Spleen (tissue), 7 donors: ENCODE measurements around the gene DISC1.

Experiments
- POLR2A ChIP-seq, 3 donors: fragments of 450-650 bp; IDR thresholded peaks; one replicate each; pipeline ENCODE4 v1.5.1; 2017; ENCODE audit warnings: antibody characterized with exemption in 3 of 3, mild to moderate bottlenecking in 1 of 3
- TF ChIP-seq, protein P1 (sequence below), 11 experiments: fragments of 200-600 bp in 7 of 11; fragments of 450-650 bp in 4 of 11; sonication (generic) in 4 of 11; IDR thresholded peaks in 8 of 11; conservative IDR thresholded peaks in 3 of 11; 1 replicate in 7 of 11; 2 replicates in 4 of 11; pipeline versions ENCODE4 v1.4.0 to v1.8.0; 2016 to 2021; ENCODE audit warnings: antibody characterized with exemption in 11 of 11, inconsistent platforms in 4 of 11, mild to moderate bottlenecking in 1 of 11
- donor health status: DM: no; HTN: no; CAD: no; lungs with moderate emphysema.
- donor health status: DM: no; HTN: no; CAD: no.
- donor health status: DM: no; HTN: no; CAD: no.

GRCh38 chr1:231750818-231751362 lies 124.3 kb downstream of the DISC1 start:
- TF ChIP-seq, protein P1, sequence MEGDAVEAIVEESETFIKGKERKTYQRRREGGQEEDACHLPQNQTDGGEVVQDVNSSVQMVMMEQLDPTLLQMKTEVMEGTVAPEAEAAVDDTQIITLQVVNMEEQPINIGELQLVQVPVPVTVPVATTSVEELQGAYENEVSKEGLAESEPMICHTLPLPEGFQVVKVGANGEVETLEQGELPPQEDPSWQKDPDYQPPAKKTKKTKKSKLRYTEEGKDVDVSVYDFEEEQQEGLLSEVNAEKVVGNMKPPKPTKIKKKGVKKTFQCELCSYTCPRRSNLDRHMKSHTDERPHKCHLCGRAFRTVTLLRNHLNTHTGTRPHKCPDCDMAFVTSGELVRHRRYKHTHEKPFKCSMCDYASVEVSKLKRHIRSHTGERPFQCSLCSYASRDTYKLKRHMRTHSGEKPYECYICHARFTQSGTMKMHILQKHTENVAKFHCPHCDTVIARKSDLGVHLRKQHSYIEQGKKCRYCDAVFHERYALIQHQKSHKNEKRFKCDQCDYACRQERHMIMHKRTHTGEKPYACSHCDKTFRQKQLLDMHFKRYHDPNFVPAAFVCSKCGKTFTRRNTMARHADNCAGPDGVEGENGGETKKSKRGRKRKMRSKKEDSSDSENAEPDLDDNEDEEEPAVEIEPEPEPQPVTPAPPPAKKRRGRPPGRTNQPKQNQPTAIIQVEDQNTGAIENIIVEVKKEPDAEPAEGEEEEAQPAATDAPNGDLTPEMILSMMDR (IDR thresholded peaks at IDR 0.05 in 8 of 11, conservative IDR thresholded peaks at IDR 0.05 in 3 of 11), result no peak
- no peak for TF ChIP-seq POLR2A (IDR thresholded peaks at IDR 0.05)
